ENCODE measurements around the gene B3GNT9.

Gene B3GNT9

DNA sequence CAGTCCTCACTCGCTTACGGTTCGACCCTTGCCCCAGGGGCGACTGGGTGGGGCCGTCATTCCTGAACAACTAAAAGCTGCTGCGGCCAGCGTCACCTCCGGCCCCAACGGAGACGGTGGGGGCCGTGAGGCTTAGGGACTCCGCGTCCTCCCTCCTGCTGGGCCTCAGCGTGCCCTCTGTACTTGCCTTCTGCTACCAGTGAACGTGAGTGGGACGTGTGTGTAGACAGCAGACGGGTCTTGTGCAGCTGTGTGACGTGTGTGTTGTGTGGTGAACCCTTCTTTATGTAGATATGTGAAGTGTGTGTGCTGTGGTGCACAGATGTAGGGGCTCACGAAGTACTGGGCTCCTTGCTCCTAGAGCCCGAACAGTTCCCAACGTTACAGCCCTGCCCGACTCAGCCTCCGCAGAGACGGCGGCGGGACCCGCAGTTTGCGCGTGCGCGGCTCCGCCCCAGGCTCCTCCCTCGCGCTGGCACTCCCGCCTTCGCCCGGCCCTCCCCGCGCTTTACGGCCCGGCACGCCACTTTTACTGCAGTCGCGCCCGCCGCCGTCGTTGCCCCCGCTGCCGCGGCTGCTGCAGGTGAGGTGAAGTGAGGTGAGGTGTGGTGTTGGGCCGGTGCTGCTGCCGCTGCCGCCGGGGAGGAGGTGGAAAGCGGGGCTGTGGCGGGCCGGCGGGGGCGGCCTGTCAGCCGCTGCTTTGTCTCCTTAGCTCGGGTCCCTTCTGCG, 41.2 kb downstream of the B3GNT9 start, which contains the start of gene PHAF1:
Gene PHAF1, plus strand, starts transcription at position 535 of the 729 bp plus-strand sequence. CDS start 235 bp downstream, outside the sequence.
- DNase-seq: peak; percentile 95

DNA sequence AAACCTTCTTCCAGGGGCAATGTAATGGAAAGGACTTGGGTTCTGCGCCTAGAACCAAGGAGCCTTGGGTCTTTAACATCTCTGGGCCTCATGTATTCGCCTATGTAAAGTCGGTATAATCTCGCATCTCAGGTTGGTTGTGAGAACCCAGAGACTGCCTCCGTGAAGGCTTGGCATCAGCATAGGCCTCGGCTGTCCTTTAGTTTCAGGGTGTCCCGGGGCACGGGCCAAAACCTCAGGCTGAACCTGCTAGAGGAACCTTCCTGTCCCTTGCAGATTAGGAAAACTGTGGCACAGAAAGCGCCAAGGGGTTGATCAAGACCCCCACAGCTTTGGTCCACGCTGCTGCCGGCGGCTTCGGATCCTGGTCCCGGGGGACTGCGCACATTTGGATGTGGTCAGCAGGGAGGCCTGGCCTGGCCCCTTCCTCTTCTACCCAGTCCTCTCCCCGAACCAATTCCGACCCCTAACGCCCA, 41.8 kb downstream of the B3GNT9 start:
- DNase-seq: no peak

DNA sequence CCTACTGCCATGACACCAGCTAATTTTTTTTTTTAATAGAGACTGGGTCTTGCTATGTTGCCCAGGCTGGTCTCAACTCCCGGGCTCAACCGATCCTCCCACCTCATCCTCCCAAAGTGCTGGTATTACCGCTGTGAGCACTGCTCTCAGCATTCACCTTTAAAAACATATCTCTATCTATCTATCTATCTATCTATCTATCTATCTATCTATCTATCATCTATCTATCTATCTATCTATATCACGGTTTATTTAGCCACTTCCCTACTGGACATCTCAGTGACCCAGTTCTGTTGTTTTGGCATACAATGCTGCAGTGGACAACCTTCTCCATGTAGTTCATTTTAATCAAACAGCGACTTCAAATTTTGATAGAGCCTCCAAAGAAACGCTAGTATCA, 42.3 kb downstream of the B3GNT9 start:
- no peak for DNase-seq

DNA sequence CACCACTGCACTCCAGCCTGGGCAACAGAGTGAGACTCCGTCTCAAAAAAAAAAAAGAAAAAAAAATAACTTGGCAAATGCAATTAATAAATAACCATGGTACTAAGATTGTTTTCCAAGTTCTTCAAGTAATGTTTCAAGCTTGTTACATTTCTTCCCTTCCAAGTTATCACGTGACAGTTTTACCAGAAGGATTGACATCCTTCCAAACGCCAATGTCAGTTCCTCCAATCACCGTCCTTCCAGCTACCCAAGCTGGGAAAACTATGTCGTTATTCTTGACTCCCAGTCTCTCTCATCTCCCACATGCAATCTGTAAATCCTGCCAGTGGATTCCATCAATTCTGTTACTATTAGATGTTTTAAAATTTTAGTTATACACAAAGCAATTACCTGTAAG, 44.9 kb downstream of the B3GNT9 start:
- no peak for DNase-seq

DNA sequence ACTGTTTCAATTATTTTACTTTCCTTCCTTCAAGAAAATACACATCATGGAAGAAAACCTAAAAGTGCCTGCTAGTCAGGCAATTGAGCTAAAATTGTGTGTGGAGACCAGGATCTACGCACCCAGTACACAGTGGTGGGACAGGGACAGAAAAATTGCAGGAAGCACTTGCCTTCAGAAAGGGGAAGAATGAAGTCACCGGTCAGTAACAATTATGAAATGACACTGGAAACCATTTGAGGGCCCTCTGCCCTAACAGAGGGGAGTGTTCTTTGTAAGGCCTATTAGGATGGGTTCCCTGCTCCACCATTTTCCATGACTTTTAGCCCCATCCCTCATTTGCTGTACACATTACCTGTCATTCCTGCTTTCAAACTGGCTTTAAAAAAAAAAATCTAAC, 45.6 kb downstream of the B3GNT9 start:
- DNase-seq: no peak

DNA sequence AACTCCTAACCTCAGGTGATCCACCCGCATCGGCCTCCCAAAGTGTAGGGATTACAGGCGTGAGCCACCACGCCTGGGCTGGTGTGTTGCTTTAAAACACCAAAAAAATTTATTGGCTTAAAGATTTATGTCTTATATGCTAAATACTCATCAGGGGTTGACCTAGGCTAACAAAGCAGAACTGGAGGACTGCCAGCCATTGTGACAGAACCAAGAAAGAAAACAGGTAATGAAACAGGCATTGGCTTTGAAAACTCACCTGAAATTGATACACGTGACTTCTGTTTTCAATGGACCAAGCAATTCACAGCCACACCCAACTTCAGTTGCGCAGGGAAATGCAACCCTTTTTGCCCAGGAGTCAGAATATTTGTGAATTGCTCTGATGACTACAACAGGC, 46.0 kb downstream of the B3GNT9 start:
- DNase-seq: no peak

DNA sequence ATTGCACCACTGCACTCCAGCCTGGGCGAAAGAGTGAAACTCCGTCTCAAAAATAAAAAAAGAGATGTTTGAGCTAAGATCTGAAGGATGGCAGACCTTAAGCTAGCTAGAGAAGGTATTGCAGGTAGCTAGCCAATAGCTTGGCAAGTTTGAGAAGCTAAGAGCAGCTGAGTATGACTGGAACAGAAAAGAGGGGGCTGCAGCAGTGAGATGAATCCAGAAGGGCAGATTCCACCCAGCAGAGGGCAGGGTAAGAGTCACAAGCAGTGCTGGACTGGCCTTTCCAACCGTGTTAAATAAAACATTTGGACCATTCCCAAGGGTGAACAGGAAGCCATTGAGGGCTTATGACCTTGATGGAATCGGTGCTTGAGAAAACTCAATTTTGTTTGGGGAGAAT, 46.7 kb downstream of the B3GNT9 start:
- DNase-seq: peak; percentile 7

DNA sequence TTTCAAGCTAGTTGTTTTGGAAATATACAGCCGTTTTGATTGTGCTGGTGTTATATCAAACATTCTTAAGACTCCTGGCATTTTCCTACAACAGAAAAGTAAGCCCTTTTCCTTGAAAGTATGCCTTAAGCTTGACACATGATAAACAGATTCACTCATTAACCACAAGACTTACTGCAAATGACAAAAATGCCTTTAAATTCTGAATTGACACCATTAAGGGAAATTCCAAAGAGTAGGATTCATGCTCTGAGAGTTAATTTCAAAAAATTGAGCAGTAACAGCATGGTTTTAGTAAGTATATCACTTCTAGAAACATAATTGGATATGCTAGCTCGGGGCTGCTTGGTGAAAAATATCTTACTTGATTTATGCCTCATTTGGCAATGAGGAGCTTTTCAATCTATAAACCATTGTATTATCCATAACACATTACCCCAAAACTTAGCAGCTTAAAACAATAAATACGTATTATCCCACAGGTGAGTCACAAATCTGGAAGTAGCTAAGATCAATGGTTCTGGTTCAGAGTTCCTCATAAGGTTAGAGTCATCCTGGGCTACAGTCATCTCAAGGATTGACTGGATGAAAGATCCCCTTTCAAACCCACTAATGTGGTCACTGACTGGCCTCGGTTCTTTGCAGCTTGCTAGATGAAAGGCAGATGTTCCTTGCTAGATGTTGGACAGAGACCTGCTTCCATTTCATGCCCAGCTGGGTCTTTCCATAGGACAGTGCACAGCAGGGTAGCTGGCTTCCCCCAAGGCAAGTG, 49.3 kb downstream of the B3GNT9 start:
- no peak for DNase-seq

DNA sequence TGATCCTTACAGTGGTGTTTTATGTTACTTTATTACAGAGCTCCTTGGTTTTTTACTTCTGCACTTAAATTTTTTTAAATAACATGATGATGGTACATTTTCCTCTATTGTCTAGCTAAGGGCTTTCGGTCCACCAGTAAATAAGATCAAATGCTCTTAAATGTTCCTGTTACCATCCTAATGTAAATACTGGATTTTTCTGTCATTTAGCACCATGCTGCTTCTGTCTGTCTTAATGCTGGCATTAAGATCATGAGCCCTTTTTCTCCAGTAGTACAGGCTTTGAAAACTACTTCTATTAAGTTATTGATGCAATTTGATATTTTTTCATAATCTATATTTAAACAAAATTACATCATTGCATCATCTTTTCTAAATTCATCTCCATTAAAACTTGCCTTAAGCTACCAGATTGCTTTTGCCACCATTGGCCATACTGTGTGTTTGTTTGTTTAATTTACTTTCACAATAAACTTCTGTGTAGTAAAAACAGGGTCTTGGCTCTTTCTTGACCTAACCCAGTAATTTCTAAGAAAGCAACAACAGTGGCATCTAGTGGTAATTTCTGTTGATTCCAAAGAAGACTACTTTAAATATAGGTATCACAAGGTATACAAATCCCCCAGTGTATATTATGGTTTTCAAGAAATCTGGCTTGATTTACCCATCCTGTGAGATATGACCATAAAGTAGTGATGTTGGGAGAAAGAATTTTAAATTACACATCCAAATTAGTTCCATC, 50.1 kb downstream of the B3GNT9 start:
- no peak for DNase-seq

DNA sequence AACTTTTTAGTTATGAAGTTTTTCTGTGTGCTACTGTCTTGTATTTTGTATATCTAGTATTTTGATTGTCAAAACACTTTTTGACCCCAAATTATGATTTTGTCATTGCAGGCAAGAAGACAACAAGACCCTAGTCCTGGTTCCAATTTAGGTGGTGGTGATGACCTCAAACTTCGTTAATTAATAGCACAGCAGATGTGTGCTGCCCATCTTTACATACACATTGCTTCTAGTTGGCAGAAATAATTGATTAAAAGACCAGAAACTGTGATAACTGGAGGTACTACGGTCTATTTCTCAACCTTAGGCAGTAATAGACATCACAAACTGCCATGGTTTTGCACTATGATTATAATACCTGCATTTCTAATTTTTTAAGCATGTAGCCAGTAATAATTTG, 52.2 kb downstream of the B3GNT9 start:
- DNase-seq: no peak
